Neutrophil (primary cell): ENCODE data around the gene ARHGAP21.
"Not testable (repeated sequence)": the region's sequence is repeated elsewhere in the genome, so short reads cannot be mapped to it uniquely, and the experiment has no call there.

Experiments used
- H3K27ac ChIP-seq: fragments of 200-600 bp; sonication (generic); 2 replicates; pipeline ENCODE4 v1.5.1; 2016; ENCODE audit warnings: mild to moderate bottlenecking, moderate library complexity
- H3K27me3 ChIP-seq: fragments of 200-600 bp; sonication (generic); 2 replicates; pipeline ENCODE4 v1.6.0; 2016; ENCODE audit warnings: mild to moderate bottlenecking
- H3K36me3 ChIP-seq: fragments of 200-600 bp; sonication (generic); 2 replicates; pipeline ENCODE4 v1.5.1; 2017
- H3K4me1 ChIP-seq, 2 experiments: fragments of 200-600 bp in 1 of 2; sonication (generic) in 1 of 2; 1 replicate in 1 of 2; 2 replicates in 1 of 2; pipeline versions ENCODE4 v1.5.1 to v1.6.1; 2013 to 2016; ENCODE audit warnings: low read depth in 1 of 2, low read length in 1 of 2, mild to moderate bottlenecking in 1 of 2, moderate library complexity in 1 of 2; ENCODE audit not compliant: control insufficient read depth in 1 of 2, insufficient read depth in 1 of 2
- H3K4me3 ChIP-seq, 2 experiments: fragments of 200-600 bp in 1 of 2; sonication (generic) in 1 of 2; 1 replicate in 1 of 2; 2 replicates in 1 of 2; pipeline ENCODE4 v1.5.1; 2013 to 2016; ENCODE audit warnings: low read depth in 1 of 2, low read length in 1 of 2, mild to moderate bottlenecking in 1 of 2, moderate library complexity in 1 of 2
- H3K9me3 ChIP-seq: fragments of 200-600 bp; sonication (generic); 2 replicates; pipeline ENCODE4 v1.5.1; 2016
- TF ChIP-seq, protein P1 (sequence below): fragments of 200-600 bp; sonication (generic); IDR thresholded peaks from 2 replicates; pipeline ENCODE4 v1.5.1; 2016; ENCODE audit warnings: antibody characterized with exemption

The ARHGAP21 gene

GRCh38 chr10:24723788-24724380 lies at the start of gene ARHGAP21:
ARHGAP21 (minus strand) TSS chr10:24723887; CDS start chr10:24721899, 1,988 bp downstream.
- H3K9me3 ChIP-seq = no peaks in the 10 kb centered on the region
- peaks cover 98% of the 10 kb centered on the region for H3K27me3 ChIP-seq
- TF ChIP-seq, protein P1, sequence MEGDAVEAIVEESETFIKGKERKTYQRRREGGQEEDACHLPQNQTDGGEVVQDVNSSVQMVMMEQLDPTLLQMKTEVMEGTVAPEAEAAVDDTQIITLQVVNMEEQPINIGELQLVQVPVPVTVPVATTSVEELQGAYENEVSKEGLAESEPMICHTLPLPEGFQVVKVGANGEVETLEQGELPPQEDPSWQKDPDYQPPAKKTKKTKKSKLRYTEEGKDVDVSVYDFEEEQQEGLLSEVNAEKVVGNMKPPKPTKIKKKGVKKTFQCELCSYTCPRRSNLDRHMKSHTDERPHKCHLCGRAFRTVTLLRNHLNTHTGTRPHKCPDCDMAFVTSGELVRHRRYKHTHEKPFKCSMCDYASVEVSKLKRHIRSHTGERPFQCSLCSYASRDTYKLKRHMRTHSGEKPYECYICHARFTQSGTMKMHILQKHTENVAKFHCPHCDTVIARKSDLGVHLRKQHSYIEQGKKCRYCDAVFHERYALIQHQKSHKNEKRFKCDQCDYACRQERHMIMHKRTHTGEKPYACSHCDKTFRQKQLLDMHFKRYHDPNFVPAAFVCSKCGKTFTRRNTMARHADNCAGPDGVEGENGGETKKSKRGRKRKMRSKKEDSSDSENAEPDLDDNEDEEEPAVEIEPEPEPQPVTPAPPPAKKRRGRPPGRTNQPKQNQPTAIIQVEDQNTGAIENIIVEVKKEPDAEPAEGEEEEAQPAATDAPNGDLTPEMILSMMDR = no peak
- H3K4me3 ChIP-seq = peak within 1 kb of the TSS; percentile 61 to 63
- peaks cover 26 to 28% of the 10 kb centered on the region in 2 experiments for H3K4me1 ChIP-seq
- H3K27ac ChIP-seq = peak within 1 kb of the TSS; percentile 50
- no peaks in the 10 kb centered on the region for H3K36me3 ChIP-seq

- no peak overlapping the region for H3K27ac ChIP-seq
- TF ChIP-seq, protein P1 = no peak
Observed at GRCh38 chr10:24771943-24772694, 48.4 kb upstream of the ARHGAP21 start.

GRCh38 chr10:24764991-24765390 lies 41.3 kb upstream of the ARHGAP21 start:
- not testable (repeated sequence) for H3K27me3 ChIP-seq, H3K36me3 ChIP-seq, H3K9me3 ChIP-seq, H3K4me1 ChIP-seq, H3K27ac ChIP-seq, H3K4me3 ChIP-seq

More at GRCh38 chr10:24771943-24772694, 48.4 kb upstream of the ARHGAP21 start:
- Histone ChIP-seq H3K36me3 (no peaks in the 10 kb centered on the region), H3K4me1 (no peaks in the 10 kb centered on the region), H3K4me3 (no peak overlapping the region), H3K27me3 (no peaks in the 10 kb centered on the region), H3K9me3 (no peaks in the 10 kb centered on the region)

DNA sequence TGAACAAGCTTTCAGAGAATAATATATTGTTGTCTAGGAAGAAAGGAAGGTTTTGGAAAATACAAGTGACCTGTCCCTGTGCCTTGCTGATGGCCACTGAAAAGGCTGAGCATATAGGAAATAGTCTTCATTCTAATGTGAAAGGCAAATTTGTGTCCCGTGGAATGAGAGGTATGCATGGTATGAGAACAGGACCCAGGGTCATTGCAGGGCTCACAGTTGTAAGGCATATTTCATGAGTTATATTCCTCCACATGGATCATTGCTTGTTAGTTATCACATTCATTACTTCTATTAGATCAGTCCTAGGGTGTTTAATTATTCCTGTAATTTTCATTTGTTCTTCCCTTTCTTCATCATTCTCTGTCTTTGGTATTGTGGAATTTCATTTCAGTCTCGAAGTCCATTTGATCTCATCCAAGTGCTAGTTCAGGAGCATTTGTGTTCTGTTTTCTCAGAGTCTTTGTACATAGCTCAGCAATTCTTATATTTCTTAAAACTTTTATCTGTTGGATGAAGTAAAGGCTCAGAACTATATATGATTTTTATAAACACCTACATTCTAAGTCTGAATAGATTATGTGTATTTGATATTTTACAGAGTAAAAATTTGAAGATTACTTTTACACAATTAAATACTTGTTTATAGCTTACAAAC lies 39.4 kb upstream of the ARHGAP21 start:
- Histone ChIP-seq H3K27ac (no peak overlapping the region), H3K4me3 (no peak overlapping the region), H3K36me3 (no peaks in the 10 kb centered on the region), H3K9me3 (no peaks in the 10 kb centered on the region), H3K4me1 (no peaks in the 10 kb centered on the region), H3K27me3 (no peaks in the 10 kb centered on the region)
- TF ChIP-seq, protein P1 = no peak

GRCh38 chr10:24762161-24762924 lies 38.7 kb upstream of the ARHGAP21 start:
- H3K4me1 ChIP-seq = no peaks in the 10 kb centered on the region
- no peak overlapping the region for H3K27ac ChIP-seq
- H3K27me3 ChIP-seq = no peaks in the 10 kb centered on the region
- TF ChIP-seq, protein P1 = no peak
- no peak overlapping the region for H3K4me3 ChIP-seq
- H3K36me3 ChIP-seq = no peaks in the 10 kb centered on the region
- H3K9me3 ChIP-seq = no peaks in the 10 kb centered on the region
